NCI-H748 treated with DMSO at 0.1 percent for 48 hours (cell line): ENCODE measurements around the gene KIF25.

ENCODE experiments used
- DNase-seq: peaks from one replicate; lab custom pipeline; 2025; lab: John Stamatoyannopoulos, UW

Gene KIF25

DNA sequence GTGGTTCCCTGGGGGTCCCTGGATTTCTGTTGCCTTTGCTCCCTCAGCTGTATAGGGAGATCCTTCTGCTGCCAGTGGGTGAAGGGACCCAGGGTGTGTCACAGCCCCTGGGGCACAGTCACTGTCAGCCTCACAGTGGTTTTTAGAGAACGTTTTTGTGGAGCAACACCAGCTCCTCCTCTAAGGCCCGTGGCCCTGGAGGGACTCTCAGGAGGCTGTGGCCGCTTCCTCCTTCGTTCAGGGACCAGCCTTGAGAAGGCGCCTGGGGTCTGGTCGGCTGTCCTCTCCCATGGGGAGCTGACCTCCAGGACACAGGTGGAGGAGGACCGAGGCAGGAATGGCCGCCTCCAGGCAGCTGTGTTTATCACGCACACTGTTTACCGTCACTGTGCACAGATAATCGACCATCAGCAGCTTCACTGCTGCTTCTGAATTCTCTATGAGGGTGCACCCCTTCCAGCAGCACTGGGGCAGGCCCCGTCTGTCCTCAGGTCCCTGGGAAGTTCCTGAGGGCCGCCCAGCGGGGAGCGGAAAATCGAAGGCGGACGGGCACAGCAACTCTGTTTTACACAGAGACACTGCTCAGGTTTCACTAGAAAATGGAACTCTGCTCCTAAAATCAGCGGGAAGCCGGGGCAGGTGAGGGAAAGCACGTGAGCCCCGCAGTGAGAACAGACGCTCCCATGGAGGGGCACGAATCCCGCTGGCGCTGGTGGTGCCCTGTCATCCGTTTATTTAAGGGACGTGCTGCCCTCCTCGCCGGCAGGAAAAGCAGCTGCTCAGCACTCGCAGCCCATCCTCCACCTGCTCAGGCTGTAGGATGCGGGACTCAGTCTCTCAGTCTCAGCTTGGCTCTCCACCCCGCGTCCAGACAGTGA lies 92.0 kb downstream of the KIF25 start:
- peak; percentile 79 for DNase-seq

DNA sequence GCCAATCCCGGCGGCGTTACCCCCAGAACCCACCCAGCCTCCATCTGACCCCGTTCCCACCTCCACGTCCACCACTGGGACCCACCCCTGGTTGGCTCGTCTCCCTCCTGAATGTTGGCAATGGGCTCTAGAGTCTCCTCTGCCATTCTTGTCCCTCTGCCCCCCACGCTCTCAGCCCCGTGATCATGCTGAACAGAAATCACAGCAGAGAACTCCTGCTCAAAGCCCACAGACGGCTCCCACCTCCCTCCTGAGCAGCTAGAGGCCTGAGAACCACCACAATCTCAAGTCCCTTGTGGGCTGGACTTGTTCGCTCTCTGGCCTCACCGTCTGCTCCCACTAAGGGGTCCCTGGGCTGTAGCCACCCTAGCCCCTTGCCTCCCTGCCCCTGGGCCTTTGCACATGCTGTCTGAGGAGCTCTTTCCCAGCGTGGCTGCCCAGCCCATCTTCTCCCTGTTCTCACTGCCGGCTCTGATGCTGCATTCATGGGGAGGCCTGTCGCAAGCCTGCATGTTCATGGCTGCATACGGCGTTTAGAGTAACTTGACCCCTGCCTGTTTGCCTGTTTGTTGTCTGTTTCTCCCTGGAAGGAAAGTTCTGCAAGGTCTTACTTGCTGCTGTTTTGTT lies 92.7 kb downstream of the KIF25 start:
- DNase-seq, result no peak

DNA sequence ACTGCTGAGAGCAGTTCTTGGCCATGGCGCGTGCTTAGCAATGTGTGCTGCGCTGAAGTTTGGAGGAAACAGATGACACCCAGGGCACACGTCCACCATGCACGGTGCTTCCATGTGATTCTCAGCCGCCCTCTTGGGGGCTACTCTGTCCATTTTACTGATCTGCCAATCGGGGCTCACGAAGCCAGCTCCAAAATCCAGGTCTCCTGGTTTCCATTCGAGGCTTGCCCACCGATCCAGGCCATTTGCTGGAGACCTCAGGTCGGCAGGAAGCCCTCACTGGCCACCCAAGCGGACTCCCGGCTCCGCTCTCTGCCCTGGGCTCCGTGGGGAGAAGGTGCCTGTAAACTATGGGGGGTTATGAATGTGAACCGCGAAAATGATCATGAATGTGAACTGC lies 93.2 kb downstream of the KIF25 start:
- DNase-seq, result no peak

DNA sequence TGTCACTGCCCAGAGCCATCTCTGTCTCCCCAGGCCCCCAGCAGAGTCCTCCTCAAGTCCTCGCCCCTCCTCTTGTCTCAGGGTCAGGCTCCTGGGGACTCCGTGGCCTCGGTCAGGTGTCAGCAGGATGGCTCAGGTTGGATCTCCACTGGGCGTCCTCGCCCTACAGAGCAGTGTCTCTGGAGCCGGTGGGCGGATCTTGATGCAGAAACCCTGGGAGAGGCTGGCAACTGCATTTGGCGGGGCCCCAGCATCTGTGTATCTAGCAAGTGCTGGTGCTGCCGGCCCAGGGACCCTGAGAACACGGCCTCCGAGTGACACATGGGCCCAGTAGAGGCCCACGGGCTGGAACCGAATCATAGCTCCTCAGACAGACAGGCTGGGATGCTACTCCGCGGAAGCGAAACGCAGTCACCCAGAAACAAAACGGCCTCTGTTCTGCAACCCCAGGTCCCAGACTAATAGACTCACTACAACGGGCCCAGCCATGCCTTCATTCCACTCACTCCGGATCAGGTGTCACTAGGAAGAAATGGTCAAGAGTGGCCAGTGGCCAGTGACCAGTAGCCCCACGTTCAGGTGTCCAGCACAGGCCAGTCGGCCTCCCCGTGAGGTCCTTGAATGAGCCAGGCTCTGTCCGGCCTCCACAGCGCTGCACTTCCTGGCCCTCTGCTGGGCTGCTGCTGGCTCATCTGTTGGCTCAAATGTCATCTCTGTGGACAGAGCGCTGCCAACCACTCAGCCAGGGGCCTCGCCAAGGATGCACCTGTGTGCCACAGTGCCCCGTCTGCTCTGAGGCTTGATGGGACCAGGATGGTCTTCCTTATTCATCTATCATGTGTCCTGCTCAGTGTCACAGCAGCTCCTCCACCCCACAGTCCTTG lies 94.2 kb downstream of the KIF25 start:
- DNase-seq, result no peak

DNA sequence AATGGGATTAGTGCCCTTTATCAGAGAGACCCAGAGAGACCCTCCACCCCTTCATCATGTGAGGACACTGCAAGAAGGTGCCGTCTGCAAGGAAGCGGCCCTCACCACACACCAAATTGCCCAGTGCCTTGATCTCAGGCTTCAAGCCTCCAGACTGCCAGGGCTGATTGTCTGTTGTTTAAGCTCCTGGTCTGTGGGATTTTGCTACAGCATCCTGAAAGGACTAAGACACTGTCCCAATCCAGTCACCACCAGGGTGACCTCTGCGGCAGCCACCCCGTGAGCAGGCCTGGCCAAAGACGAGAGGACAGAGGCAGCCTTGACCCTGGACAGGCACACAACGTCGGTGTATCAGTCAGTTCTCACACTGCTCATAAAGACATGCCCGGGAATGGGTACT lies 95.1 kb downstream of the KIF25 start:
- no peak for DNase-seq

DNA sequence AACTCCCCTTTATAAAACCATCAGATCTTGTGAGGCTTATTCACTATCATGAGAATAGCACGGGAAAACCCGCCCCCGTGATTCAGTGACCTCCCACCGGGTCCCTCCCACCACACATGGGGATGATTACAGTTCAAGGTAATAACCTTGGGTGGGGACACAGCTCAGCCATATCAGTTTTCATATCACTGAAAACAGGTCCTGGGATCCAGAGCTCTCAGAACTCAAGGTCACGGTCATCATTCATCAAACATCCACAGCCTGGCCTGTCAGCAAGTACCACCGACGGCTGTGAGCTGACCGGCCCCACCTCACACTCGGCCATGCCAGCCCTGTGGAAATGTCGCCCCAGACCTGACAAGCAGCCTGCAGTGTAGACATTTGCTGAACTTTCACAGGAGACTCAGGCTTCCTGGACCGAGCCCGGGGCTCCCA lies 95.6 kb downstream of the KIF25 start:
- DNase-seq, result peak; percentile 30

DNA sequence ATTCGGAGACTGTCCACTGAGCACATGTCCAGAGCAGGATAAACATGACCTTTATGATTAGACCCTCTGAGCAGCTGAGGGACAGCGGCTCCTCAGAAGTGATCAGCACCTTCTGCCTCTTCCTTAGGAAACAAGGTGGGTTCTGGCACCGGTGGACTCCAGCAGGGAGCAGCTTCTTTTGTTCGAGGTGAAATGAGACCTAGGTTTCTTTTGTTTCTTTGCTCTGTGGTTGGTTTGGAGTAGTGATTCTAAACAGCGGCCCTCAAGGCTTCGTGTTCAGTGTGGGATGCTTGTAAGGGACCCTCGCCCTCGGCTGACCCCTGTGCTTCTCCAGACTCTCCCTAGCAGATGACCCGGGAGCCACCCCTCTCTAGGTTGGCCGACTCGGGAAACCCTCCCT lies 96.2 kb downstream of the KIF25 start:
- no peak for DNase-seq
